Central memory CD4-positive, alpha-beta T cell (primary cell): ENCODE data around the gene EPB41L1.
"Not testable (repeated sequence)": the region's sequence is repeated elsewhere in the genome, so short reads cannot be mapped to it uniquely, and the experiment has no call there.

Experiments
- DNase-seq: peaks from one replicate; pipeline ENCODE4 v3.0.0; 2022

Gene EPB41L1

DNA sequence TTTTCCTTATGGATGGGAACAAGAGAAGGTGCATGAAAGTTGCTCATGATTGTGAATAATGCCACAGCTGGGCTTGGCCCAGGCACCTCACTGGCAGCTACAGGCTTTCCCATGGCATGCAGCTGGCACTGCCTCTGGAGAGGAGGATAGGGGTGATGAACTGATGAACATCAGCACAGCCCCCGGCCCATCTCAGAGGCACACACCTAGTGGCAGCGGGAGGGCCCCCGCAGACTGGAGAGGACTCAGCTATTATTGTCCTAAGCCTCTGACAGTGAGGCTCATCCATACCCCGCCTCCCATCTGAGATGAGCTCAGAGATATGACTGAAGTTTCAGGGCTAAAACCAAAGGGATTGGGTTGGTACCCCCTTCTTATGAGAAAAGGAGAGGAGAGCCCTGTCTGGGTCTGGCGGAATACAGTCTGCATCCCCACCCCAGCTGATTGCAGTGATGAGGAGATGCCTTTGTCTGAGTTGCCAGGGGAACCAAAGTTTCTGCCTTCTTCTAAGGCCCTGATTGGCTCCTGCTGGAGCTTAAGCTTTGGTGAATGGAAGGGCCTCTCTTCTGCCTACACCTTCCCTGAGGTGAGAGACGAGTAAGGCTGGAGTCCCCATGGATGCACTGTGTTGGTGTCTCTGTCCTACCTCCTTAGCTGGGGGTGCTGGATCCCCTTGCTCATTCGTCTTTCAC is 27.6 kb upstream of the EPB41L1 start:
- DNase-seq: no peak

DNA sequence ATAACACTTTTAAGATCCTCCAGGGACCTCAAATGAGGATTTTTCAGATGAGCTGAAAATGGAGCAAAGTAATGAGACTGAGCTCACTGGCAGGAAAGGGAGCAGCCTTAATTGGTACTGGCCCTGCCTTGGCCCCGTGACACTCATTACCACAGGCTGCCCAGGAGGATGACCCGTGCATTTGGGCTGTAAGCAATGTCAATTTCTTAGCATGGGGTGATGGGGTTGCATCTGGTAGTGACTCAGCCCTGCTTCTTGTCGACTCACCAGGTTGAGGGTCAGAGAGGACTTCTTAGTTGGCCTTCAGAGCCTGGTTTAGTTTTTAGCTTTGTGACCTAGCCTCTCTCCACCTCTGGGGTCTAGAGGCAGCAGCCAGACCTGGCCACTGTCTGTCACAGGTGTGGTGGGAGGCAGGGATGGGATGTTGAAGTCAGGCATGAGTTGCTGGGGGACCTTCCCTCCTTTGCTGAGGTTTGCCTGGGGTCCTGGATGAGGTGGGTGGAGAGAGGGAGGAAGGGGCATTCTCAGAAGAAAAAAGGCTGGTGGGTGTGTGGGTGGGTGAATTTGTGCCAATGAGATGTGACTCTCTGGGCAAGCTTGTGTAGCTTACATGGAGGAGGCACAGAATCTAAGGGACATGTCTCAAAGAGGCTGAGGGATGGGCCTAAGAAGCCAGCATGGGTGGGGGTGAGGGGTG is 25.9 kb upstream of the EPB41L1 start:
- no peak for DNase-seq

DNA sequence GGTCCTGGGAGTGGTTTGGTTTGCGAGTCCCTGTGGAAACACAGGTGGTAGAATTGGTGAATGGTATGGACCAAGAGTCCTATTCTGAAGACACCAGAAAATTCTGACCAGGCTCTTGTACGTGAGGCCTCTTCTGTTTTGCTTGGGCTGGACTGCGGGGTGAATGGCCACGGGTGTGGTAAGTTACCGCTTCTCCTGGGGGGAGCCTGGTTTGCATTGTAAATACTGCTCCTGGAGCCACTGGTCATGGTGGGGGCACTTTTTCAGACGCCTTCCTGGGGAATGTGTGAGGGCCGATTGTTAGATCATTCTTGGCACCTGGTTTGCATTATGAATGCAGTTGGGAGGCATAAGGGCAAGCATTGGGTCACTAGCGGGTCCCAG is 25.4 kb upstream of the EPB41L1 start:
- DNase-seq: no peak

DNA sequence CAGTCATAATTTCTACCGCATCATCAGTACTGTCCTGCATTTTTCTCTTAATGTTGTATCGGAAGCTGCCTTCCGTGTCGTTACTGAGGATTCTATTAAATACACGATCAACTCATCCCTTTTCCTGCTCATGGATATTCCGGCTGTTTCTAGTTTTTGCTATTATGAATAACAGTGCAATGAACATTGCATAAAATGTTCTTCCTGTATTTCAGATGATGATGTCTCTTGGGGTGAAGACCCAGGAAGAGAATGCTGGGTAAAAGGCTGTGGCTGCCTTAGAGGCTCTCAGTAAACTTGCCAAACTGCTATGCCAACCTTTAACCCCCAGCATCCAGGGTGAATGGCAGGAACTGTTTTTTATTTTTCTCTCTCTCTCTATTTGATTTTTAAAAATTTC is 24.1 kb upstream of the EPB41L1 start:
- DNase-seq: no peak

DNA sequence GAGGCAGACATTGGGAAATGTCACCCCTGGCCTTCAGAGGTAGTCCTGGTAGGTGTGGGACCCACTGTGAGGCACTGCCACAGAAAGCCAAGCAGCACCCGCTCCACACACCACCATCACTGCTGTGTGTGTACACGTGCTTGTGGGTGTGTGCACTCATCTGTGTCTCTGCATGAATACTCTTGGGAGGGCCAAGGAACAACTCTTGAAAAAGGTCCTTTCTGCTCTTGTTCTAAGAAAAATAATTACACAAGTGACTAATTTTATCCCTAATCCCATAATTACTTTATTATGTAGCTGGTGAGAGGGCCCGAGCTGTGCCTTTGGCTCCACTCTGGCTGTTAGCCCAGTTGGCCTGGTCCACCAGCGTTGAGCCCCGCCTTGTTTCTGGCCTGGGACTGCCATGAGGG is 21.7 kb upstream of the EPB41L1 start:
- no peak for DNase-seq

- DNase-seq: no peak
Measured at GRCh38 chr20:36133821-36134220, 20.7 kb upstream of the EPB41L1 start.

DNA sequence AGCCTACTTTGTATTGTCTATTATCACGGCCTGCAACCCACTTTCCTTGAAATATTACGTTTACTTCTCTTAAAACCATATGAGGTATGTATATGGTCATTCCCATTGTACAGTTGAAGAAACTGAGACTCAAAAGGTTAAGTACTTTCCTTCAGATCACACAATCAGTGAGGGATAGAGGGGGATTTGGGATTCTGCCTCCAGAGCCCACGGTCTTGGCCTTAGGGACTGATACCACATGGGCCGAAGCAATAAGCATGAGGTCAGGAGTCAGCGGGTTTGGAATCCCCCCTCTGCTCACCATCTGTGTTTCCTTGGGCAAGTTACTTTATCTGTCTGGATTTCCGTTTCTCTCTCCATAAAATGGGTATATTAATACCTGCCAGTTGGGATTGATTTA is 19.4 kb upstream of the EPB41L1 start:
- DNase-seq: no peak

DNA sequence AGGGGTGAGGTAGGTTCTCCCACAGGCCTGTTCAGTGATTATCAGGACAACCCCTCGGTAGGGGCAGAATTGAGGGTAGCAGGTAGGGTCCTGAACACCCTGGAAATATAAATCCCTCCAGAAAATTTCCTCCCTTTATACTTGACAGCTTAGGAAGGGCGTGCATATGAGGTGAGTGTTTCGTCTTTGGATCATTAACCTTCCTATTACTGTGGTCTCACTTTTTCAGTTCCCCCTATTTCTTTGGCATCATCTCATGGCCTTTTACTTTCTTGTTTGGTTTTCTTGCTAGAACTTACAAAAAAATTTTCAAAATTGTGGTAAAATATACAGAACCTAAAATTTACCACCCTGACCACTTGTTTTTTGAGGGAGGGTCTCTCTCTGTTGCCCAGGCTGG is 18.7 kb upstream of the EPB41L1 start:
- no peak for DNase-seq

- DNase-seq: not testable (repeated sequence)
Measured at GRCh38 chr20:36137313-36137712, 17.2 kb upstream of the EPB41L1 start.

GRCh38 chr20:36141310-36141709 is 13.2 kb upstream of the EPB41L1 start:
- no peak for DNase-seq

- DNase-seq: no peak
Measured at GRCh38 chr20:36144336-36144735, 10.2 kb upstream of the EPB41L1 start.

DNA sequence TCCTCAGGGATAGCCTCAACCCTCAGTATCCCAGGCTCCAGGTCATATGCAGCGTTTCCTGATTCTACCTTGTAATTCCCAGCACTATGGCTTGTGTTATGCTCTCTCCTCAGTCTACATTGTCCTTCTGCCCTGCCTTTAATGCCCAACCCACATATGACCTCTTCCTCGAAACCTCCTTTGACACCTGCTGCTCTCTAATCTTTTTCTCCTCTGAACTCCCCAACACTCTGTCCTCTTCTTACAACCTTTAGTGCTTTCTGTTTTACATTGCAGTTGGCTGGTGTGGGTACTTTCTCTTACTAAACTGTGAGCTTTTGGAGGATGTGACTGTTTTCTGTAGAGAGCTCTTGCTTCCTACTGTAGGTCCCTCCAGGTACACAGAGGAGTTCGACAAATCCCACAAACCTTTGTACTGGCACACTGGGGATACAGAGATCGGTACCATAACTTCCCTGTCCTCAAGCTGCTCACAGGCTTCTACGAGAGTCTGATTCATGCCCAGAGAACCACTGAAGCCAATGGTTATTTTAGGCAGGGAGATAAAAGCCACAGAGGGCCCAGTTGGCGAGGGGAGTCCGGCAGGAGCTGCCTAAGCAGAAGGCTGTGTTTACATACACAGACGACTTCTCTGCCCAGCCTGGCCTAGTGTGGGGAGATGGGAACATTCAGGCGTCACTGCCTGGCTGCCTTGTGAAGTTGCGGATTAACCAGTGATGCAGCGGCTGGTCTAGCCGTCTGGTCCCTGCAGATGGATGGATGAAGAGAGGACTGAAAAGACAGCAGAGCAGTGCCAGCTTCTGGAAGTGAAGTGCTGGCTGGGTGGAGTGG is 8.4 kb upstream of the EPB41L1 start:
- no peak for DNase-seq

DNA sequence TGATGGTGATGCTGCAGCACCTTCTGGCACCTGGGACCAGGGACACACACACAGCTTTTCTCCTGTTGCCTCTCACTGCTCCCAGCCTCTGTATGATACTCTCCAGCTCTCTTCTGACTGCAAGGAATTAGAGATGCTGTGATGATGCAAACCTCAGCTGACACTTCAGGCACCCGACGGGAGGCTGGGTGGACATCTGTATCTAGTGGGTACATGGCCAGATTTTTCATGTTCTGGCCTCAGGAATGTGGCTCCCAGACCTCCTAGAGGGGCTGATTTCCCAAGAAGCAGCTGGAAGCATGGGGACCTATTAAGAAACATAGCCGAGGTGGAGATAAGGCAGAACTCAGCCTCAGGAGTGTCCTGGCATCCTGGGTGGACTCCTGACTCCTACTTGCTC is 6.8 kb upstream of the EPB41L1 start:
- DNase-seq: no peak

GRCh38 chr20:36148439-36148838 is 6.1 kb upstream of the EPB41L1 start:
- no peak for DNase-seq

GRCh38 chr20:36149012-36149411 is 5.5 kb upstream of the EPB41L1 start:
- DNase-seq: no peak

GRCh38 chr20:36149469-36149868 is 5.1 kb upstream of the EPB41L1 start:
- no peak for DNase-seq

- DNase-seq: no peak
Measured at GRCh38 chr20:36150489-36150846, 4.1 kb upstream of the EPB41L1 start.

DNA sequence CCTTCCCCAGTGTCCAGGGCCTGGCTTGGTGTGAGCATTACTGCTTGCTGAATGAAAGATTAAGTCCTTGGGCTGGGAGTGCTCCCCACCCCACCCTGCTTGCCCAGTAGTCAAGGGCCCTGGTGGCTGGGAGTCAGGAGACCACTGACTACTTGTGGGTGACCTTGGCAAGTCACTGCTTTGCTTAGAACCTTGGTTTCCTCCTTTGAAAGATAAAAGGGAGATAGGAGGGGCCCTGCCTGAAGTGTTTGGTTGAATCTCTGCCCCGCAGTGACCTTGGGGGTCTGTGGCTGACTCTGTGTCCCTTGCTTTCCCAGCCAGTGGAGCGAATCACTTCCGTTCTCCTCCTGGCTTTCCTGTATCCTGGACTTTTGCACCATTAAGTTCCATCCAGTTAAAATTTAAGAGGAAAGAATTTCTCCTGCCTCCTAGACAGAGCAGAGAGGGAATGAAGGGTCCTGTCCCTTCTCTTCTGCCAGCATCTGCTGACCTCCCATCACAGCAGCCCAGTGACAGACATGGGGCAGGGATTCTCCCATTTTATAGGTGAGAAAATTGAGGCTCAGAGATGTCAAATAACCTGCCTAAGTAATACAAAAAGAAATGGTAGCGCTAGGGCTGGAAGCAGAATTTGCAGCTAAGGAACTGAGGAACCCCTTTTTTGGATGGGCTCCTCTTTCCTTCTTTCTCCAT is 3.5 kb upstream of the EPB41L1 start:
- no peak for DNase-seq

GRCh38 chr20:36152261-36152660 is 2.3 kb upstream of the EPB41L1 start:
- no peak for DNase-seq

GRCh38 chr20:36153204-36153603 is 1.3 kb upstream of the EPB41L1 start:
- DNase-seq: no peak

DNA sequence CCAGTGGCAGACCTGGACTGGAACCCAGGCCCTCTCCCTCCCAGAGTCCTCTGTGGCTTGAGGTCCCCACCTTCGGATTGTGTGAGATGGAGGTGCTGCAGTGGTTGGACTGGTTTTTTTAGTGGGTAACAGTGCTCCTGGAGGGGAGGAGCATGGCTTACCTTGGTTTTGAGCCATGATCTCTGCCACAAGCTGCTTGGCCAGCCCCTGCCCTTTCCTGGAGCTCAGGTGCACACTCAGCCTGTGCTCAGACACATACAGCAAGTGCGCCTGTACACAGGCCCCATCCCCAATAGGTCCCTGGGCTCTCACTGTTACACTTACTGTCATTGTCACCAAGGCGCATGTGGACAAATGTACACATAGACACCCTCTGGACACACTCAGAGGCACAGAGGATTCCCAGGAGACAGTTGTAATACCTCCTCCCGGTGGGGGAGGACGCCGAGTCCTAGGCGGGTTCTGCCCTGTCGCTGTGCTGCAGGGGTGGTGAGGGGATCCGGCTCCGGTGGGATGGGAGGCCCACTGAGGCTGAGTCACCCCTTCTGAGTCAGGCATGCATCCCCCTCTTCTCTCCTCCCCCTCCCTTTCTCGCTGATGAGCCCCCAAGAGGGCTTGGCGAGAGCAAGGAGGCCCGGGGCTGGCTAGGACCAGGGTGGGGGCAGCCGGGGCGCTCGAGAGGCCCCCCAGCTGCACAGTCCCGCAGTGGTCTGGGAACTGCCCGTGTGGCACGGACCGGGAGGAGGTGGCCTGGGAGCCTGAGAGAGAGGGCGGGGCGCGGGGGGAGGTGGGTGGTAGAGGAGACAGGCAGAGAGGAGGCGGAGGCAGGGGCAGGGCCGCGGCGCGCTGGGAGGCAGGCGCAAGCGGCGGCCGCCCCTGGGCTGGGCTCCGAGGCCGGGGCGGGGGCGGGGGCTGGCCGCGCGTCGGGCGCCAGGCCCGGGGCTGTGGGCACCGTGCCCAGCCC is 522 bp upstream of the EPB41L1 start:
- no peak for DNase-seq

DNA sequence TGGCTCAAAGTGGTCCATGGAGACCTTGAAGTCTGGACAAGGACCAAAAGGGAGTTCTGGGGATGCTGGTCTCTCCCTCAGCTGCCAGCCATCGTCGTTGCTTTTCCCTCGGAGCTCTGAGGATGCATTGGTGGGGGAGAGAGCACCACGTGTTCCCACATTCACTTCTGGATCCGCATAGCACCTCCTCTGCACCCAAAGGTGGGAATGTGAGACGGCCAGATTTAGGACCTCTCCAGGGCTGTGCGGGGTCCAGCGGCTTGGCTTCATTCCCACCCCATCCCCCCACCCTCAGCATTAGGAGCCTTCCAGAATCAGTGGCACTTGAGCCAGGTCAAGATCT is 1.1 kb downstream of the EPB41L1 start:
- no peak for DNase-seq
